ENCODE measurements around the gene DLX4.
A peak's percentile ranks its signal among the peaks of the same experiment; 100 is the strongest.

The DLX4 gene

DNA sequence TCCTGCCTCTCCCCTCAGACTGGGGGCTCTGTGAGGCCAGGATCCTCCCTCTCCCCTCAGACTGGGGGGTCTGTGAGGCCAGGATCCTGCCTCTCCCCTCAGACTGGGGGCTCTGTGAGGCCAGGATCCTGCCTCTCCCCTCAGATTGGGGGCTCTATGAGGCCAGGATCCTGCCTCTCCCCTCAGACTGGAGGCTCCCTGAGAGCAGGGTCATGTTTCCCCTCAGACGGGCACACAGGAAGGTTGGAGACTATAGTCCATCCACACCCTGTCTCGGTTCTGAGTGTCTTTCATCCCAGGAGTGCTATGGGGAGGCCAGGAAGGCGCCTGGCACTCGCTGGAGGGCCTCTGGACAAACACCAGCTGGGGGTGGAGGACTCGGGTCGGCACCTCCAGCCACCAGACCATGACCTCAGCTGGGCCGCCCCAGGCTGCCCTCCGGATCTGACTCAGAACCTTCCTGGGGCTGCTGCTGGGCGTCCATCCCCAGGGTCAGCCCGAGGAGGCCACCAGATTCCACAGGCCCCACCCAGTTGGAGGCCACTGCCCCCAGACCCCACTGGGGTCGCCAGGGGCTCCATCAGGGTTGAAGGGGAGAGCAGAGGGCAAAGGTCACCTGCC, 21.9 kb upstream of the DLX4 start:
- DNase-seq, result no peak

DNA sequence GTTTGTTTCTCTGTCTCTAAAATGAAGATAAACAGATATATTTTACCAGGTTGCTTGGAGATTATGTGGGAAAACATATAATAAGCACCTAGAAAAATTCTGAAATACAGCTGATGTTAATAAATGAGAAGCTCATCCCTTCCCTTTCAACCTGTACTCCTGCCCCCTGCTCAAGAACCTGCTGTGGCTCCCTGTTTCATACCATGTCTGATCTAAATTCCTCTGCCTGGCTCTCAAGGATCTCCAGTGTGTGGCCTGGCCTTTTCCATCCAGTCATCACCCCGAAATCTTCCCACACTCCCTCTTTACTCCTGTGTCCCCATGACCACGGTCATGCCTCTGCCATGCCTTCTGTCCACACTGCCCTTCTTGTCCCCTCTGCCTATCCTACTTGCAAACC, 19.4 kb upstream of the DLX4 start:
- DNase-seq, result no peak

DNA sequence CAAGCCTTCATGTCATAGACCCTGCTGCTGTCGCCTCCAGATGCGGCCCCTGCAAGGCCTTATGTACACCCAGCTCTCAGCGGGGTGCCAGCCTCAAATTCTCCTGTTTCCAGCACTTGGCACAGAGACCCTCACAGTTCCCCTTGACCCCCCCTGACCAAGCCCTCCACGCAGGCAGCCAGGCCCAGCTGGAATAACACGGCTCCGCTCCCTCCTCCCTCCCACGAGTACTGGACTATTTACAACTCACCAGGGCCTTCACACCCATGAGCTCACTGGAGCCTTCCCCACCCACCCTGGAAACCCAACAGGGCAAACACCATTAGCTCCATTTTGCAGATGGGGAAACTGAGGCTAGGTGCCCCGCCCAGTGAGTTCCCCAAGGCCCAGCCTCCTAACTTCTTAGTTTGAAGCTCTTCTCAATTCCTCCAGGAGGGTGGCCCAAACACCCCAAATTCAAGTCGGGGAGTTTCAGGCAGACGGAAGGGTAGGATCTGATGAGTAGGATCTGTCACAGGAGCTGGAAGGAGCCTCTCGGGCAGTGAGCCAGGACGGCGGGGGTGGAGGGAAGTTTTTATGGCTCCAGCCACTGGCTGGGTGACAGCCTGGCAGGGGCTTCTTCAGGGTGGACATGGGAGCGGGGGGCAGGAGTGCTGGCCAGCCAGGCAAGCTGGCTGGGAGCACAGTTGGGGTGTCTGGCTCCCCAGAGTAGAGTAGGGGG, 17.5 kb upstream of the DLX4 start:
- DNase-seq, result no peak

DNA sequence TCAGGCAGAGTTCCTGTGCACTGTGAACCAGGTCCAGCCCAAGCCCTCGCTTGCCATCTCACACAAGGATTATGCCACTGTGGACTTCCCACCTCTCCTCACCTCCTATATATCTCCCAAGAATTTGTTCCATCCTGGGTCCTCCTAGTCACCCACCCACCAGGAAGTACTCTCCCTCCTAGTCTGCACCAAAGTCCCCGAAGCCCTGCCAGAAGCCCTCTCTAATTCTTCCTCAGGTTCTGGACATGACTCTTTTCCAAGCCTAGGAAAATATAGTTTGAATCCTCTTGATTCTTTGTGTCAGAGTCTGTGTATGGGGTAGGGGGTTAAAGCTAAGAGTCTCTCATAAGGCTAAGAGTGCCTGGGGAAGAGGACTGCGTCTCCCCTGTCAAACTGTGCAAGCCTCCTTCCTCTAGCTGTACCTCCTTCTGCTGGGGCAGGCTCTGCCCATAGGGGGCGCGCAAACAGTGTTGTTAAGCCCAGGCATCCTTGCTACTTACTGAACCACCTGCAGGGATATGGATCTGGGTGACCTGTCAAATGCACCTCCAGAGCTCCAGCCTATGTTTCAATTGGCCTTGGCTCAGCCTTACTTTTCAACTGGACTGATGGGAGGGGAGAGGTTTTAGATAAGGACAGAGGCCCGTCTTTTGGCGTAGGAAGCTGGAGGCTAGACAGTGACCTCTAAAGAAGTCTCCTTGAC, 16.6 kb upstream of the DLX4 start:
- no peak for DNase-seq

DNA sequence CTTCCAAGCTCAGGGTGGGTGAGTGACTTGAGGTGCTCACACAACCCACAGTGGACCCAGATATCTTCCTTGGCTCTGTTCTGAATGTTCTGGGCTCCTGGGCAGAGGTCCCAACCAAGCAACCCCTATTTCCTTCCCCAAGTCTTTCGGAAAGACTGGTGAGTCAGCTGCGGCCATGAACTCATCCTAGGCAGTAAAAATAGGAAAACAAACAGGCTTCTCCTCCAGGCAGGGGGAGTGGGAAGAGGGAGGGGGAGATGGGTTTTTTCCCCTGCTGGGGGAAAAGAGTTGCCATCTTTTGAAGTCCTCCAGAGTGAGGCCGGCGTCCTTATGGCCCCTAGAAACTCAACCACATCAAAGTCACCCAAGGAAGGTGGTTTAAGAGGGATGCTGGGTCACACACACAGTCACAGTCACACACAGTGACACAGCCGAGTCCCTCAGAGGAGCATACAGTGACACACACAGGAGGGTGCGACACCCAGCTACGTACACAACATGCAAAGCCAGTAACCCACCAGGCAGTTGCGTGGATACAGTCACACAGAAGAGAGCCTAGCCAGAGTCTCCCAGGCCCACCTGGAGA, 16.0 kb upstream of the DLX4 start:
- no peak for DNase-seq

DNA sequence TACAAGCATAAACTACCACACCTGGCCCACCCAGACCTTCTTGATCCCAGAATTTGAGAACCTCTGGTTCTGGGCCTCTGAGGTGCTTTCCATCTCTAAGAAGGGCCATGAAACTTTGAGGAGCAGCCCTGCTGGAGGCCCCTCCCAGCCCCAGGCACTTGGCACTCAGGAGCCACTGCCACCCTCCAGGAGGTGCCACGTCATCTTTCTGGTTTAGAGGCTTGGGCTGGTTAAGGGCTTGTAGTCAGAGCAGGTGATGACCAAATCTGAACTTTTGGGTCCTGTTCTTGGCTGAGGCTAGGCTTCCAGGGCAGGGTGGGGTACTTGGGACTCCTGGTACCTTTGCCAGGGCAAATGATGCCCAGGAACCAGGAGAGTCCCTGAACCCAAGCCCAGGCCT, 13.8 kb upstream of the DLX4 start:
- no peak for DNase-seq

DNA sequence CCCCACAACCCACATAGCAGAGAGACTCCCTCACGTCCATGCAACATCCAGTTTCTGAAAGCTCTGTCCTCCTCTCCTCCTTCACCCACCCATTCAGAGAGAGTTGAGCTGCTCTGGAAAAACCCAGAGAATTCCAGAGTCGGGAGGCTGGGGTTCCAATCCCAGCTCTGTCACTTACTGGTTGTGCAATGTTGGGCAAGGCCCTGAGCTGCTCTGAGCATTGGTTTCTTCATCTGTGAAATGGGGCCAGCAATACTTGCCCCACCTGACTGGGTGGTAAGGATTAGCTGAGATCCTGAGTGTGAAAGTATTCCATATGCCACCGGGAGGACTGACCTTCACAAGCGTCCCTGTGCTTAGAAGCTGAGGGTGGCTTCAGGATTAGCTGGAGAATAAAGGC, 12.2 kb upstream of the DLX4 start:
- DNase-seq, result no peak

DNA sequence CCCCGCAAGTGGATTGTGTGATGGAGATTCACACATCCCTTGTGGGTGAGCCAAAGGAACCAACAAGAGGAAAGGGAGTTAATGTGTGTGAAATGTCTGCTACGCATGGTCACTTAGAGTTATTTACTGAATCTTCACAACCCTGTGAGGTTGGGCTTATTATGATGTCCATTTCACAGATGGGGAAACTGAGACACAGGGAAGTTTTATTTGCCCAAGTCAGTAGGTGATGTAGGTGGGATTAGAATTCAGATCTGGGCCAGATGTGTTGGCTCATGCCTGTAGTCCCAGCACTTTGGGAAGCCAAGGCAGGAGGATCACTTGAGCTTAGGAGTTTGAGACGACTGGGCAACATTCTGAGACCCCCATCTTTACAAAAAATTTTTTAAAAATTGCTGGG, 11.6 kb upstream of the DLX4 start:
- DNase-seq, result no peak

DNA sequence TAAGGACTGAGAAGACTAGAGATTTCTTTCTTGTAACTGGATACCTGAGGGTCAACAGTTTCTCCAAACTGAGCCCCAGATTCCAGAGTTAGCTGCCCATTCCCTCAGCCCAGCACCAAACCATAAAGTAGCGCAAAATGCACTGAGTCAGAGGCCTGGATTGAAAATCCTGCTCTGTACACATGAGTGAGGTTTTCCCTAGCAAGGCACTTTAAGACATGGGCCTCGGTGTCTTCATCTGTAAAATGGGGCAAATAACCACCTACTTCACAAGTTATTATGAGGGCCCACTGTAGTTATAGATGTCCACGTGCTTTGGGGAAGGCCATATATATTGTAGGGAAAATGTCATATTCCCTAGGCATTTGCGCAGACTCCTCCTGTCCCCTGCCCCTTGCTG, 10.3 kb upstream of the DLX4 start:
- no peak for DNase-seq

DNA sequence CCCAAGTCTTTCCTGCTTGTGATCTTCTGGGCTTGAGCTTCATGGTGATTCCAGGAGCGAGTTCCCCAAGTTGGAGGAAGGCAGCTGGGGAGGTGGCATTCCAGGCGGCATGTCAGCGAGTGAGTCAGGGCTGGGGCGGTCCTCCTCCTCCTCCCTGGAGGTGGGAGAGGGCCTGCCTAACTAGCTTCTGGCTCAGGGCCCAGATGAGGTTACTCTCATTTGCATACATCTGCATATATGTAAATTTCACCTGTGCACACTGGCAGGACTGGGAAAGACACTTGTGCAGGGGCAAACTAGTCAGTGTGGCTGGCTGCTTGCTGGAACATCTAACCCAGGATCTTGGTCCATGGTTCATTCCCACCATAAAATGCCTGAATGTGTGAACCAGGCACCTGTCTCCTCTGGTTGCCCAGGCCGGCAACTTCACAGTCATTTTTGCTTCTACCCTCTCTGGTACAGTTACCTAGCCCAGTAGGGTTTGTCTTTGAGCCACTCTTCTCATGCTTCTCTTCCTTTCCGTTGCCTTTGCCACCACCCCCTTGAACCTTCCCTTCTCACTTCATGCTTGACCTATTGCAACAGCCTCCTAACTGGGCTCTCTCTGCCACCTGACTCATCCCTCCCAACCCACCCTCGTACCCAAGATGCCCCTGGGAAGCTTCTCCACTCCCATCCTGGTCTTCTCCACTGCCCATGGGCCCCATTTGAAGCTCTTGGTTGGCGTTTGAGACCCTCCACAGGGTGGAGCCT, 9.6 kb upstream of the DLX4 start:
- DNase-seq, result no peak

DNA sequence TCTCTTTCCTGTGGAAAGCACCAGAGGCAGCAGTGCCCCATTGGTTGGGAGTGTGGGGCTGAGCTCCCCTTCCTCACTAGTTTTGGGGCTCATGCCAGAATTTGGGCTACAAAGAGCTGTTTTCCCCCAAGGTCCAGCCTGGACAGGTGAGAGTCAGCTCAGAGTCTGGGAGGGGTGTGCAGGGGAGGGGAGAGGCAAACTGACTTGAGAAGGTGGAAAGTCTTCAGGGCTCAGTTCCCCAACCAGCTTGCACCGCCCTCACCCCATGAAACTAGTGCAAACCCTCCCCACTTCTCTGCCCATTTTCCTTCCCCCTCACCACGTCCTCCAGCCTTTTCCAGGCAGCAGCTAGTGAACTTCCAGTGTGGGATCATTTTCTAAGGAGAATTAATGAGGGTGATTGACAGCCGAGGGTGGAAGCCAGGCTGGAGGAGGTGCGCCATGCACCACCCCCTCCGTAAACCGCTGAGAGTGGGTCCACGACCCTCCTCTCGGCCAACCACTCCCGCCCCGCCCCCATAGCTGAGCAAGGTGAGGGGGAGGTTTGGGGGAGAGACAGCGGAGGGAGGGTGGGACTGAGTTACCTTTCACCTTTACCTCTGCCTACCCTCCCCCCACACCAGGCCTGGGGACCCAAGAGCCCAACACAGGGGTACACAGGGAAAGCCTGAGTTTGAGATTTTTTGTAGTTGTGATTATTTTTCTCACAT, 6.2 kb upstream of the DLX4 start:
- DNase-seq, result no peak

DNA sequence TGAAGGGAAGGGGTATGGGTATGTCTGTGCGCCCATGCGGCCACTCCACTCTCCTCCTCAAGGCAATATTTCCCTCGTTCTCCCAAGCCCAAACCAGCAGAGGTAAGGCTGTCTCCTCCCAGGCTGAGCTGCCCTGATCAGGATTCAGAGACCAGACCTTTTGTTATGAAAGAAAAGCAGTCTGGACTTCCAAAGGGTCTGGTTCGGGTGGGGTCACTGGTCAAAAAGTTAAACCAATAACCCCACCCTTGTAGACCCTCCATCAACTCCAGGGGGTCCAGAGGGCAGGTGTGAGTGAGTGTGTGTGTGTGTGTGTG, 5.7 kb upstream of the DLX4 start:
- DNase-seq, result no peak

DNA sequence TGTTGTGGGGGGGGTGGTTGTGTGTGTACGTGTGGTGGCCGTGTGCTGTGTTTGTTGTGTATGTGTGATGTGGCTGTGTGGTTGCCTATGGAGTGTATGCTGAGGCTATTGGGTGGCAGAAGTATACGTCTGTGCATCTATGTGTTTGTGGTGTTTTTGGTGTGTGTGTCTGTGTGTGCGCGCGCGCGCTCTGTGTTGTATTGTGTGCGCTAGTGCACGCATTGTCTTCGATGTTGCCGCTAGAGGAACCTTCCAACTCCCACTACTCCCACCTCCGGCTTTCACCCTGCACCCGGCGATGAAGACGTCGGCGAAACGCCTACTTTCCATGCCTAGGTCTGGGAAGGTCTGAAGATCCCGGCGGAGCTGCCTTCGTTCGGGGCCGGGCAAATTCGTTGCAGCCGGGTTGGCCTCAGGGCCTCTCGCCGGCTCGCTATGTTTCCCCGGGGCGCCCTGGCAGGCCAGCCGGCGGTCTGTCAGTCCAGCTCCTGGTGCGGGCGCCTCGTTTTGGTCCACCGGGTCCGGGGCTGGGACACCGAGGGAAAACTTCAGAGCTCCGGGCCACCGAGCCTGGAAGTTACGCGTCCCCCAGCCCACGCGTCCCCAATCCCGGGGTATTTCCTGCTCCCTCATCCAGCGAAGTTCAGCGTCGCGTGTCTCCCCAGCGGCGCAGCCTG, 5.2 kb upstream of the DLX4 start:
- DNase-seq, result peak; percentile 81

DNA sequence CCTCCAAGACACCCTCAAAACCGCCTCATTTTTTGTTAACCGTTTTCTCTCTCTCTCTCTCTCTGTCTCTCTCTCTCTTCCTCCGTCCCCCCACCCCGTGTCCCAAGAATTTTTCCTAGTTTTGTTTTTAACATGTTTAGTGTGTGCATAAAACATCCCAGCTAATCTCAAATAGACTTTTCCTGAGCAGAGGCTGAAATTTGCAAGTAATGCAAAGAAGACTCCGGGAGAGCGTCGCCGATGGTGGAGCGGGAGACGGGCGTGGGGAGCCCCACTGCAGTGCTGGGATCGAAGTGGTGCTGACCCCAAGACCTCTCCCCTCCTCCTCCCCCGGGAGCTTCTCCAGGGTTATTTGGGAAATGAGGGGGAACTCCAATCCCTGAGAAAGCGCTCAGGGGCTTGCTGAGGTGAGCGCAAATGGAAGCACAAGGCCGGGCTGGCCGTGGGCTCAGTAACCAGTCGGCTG, 4.7 kb upstream of the DLX4 start:
- peak; percentile 83 for DNase-seq

DNA sequence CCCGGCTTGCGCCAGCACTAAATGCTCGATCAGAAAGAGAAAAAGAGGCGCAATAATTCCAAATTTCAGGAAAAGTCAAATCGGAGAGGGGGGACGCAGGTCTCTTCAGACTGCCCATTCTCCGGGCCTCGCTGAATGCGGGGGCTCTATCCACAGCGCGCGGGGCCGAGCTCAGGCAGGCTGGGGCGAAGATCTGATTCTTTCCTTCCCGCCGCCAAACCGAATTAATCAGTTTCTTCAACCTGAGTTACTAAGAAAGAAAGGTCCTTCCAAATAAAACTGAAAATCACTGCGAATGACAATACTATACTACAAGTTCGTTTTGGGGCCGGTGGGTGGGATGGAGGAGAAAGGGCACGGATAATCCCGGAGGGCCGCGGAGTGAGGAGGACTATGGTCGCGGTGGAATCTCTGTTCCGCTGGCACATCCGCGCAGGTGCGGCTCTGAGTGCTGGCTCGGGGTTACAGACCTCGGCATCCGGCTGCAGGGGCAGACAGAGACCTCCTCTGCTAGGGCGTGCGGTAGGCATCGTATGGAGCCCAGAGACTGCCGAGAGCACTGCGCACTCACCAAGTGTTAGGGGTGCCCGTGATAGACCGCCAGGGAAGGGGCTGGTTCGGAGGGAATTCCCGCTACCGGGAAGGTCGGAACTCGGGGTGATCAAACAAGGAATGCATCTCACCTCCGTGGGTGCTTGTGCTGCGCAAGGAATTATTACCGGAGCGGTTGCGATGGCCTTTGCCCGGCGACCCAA, 4.0 kb upstream of the DLX4 start:
- DNase-seq, result peak; percentile 66

DNA sequence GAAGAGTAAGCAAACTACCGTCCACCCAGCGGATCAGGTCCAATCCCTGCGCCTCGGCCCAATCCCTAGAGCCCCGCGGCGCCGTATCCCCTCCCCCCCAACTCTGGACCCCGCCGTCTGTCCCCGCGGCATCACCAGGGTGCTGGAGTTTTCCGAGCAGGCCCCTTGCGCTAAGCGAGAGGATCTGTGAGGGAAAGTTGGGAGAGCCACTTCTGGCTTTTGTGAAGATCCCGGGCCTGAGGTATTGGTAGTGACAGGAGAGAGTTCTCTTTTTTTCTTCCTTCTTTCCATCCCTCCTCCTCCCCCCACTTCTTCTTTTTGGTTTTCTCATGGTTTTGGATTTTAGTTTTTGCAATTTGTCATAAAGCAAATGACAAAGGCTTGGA, 3.5 kb upstream of the DLX4 start:
- DNase-seq, result no peak

DNA sequence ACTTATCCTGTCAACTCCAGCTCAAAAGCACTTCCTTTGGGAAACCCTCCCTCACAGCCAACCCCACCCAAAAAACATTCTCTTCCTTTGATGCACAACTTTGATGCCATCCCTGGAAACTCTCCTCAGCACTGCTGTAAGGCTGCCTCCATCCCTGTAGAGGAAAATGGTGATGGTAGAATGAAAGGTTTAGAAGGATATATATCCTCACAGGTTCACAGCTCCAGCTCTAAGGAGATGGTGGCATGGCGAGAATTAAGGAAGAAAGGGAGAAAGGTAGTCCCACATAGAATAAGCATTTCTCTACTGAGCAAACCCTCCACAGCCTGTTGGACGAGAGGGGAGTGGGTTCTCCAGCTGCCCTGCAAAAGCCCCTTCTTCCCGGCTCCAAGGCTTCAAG, 2.2 kb upstream of the DLX4 start:
- no peak for DNase-seq

DNA sequence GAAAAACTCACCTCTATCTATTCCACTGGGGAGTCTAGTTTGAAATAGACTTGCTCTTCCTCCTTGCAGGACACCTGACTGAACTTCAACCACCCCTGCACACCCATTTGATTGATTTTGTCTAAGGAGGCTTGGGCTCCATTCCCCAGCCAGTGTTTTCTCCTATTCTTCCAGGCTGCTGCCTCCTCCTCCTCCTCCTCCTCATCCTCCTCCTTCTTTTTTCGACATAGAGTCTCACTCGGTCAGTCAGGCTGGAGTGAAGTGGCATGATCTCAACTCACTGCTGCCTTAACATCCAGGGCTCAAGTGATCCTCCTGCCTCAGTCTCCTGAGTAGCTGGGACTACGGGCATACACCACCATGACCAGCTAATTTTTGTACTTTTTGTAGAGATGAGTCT, 1.8 kb upstream of the DLX4 start:
- no peak for DNase-seq

DNA sequence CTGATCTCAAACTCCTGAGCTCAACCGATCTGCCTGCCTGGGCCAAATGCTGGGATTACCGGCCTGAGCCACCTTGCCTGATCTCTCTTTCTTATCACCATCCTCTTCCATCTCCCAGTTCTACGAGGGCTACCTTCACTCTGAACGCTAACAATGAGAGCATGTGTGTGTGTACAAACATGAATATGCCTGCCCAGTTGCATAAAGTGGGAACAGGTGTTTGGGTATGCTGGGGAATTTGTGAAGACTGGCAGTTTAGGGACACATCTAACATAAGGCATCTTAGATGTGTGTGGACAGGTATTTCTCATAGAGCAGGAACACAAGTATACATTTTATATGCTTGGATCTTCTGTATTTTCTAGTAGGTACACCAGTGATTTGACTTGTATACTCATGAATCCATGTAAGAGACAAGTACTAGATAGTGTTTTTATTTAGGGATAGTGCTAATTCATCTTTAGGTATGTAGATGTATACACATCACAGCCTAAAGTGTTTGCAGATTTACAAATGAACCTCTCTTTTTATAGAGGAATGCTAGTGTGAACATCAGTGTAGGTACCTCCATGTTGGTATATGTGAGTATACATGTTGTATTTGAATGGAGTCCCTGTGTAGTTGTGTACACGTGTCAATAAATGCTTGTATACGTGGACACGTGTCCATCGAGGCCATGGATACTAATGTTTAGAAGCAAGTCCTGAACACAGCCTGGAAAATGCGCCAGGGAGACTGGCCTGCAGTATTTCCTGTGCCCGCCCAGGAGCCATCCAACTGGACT, 1.2 kb upstream of the DLX4 start:
- DNase-seq, result no peak
